Activated CD8-positive, alpha-beta memory T cell treated with anti-CD3 and anti-CD28 coated beads, Interleukin-2, amount 10 ng/mL, durations not matched to agents 7 days and 5 days (primary cell): ENCODE results near the gene NET1. TPM values are rescaled to one million over a fixed set of nuclear protein-coding genes. Genes with fewer than 3 reads are reported as not detected.

Experiments
- total RNA-seq, 2 experiments: library from RNA; stranded (reverse); gene quantifications; one replicate each; pipeline ENCODE4 v1.2.3, GENCODE V29; 2021

The NET1 gene
- total RNA-seq, 2 experiments from 2014 or later: 36.3 to 48.8 TPM

Other genes starting within 250 kb of the NET1 start
- gene AKR1C8, start 227.4 kb upstream of the NET1 start, total RNA-seq: under 1 TPM in 1 of 2 experiments, not detected in 1; 0.14 TPM
- gene AKR1C4, start 215.7 kb upstream of the NET1 start, total RNA-seq: not detected
- gene UCN3, start 47.6 kb upstream of the NET1 start, total RNA-seq: not detected
- not detected for gene TUBAL3, start 7.7 kb upstream of the NET1 start, total RNA-seq
- not detected for gene CALML5, start 87.0 kb downstream of the NET1 start, total RNA-seq
- not detected for gene CALML3, start 112.4 kb downstream of the NET1 start, total RNA-seq